NB4 (cell line): ENCODE results near the gene CDH4.

ENCODE experiments used
- CTCF ChIP-seq: IDR thresholded peaks from one replicate; pipeline ENCODE4 v1.5.1; 2012; ENCODE audit warnings: low read depth, low read length
- POLR2A ChIP-seq: IDR thresholded peaks from 2 replicates; pipeline ENCODE4 v1.6.1; 2011; ENCODE audit warnings: mild to moderate bottlenecking; ENCODE audit not compliant: insufficient read length; ENCODE audit errors: extremely low read depth
- TF ChIP-seq, protein P1 (sequence below): IDR thresholded peaks from 2 replicates; pipeline ENCODE4 v1.6.1; 2011; ENCODE audit warnings: low read depth, low read length

DNA sequence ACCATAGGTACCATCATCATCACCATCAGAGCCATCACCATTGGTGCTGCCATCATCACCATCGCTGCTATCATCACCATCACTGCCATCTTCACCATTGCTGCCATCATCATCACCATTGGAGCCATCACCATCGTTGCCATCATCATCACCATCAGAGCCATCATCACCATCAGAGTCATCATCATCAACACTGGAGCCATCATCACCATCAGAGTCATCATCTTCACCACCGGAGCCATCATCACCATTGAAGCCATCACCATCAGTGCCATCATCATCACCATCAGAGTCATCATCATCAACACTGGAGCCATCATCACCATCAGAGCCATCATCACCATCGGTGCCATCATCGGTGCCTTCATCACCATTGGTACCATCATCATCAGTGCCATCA lies 474.9 kb downstream of the CDH4 start:
- no peak for TF ChIP-seq POLR2A
- TF ChIP-seq, protein P1, sequence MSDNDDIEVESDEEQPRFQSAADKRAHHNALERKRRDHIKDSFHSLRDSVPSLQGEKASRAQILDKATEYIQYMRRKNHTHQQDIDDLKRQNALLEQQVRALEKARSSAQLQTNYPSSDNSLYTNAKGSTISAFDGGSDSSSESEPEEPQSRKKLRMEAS = no peak
- TF ChIP-seq CTCF = no peak
